ENCODE results near the gene WDR77. TPM values are rescaled to one million over a fixed set of nuclear protein-coding genes. Genes with fewer than 3 reads are reported as not detected.
A peak's percentile ranks its signal among the peaks of the same experiment; 100 is the strongest.

Gene WDR77
- total and polyA plus RNA-seq, 2 of the 13 experiments (the other 11 are each of a cell fraction or from before 2014, with no cell fraction given) = 90.6 to 108 TPM

DNA sequence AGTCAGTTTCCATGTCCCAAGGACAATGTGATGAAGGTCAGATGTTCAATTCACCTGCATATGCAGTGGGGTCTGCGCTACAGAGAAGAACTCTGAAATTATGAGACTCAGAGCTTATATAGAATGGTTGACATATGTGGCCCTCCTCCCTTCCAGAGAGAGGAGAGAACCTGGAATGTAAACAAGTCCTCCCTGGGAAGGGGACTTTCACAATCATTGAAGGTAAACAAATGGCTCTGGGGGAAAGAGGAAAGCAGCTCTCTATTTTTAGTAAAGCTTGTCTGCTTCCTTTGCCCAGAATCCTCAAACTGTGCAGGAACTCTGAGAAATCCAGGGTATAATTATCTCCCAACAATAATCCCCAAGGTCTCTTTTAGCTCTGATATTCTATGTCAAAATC lies 31.3 kb downstream of the WDR77 start (continued):
- TF ChIP-seq LRRFIP1 (CRISPR knock-in tag; conservative IDR thresholded peaks at IDR 0.05) = no peak
- TF ChIP-seq ZKSCAN5 (CRISPR knock-in tag; IDR thresholded peaks at IDR 0.05) = no peak
- TF ChIP-seq ZNF484 (CRISPR knock-in tag; IDR thresholded peaks at IDR 0.05; ENCODE audit: borderline replicate concordance, low read depth) = no peak
- TF ChIP-seq ARID4A (CRISPR knock-in tag; IDR thresholded peaks at IDR 0.05; ENCODE audit: borderline replicate concordance) = peak; percentile 44; the same call in 1 of the 2 replicates
- no peak for TF ChIP-seq NRL (CRISPR knock-in tag; IDR thresholded peaks at IDR 0.05; ENCODE audit: borderline replicate concordance)
- peak; percentile 78; the same call in 1 of the 2 replicates for TF ChIP-seq FOXA1 (IDR thresholded peaks at IDR 0.05)
- TF ChIP-seq FOXA1 (CRISPR knock-in tag; IDR thresholded peaks at IDR 0.05) = peak; percentile 96
- TF ChIP-seq SMAD1 (CRISPR knock-in tag; IDR thresholded peaks at IDR 0.05; ENCODE audit: borderline replicate concordance, low read depth) = no peak
- TF ChIP-seq GLI4 (CRISPR knock-in tag; IDR thresholded peaks at IDR 0.05; ENCODE audit: borderline replicate concordance) = no peak
- TF ChIP-seq SMARCE1 (IDR thresholded peaks at IDR 0.05; ENCODE audit: borderline replicate concordance) = no peak
- TF ChIP-seq CENPT (CRISPR knock-in tag; IDR thresholded peaks at IDR 0.05; ENCODE audit: low read depth) = no peak
- no peak for TF ChIP-seq ZNF280B (CRISPR knock-in tag; IDR thresholded peaks at IDR 0.05; ENCODE audit: borderline replicate concordance)
- TF ChIP-seq REXO4 (CRISPR knock-in tag; IDR thresholded peaks at IDR 0.05; ENCODE audit: borderline replicate concordance) = no peak
- TF ChIP-seq ZNF710 (CRISPR knock-in tag; IDR thresholded peaks at IDR 0.05; ENCODE audit: borderline replicate concordance) = peak; percentile 44; the same call in 1 of the 2 replicates
- TF ChIP-seq FOXJ3 (CRISPR knock-in tag; IDR thresholded peaks at IDR 0.05; ENCODE audit: borderline replicate concordance) = peak; percentile 78; the same call in 1 of the 2 replicates
- no peak for TF ChIP-seq HOXA5 (CRISPR knock-in tag; IDR thresholded peaks at IDR 0.05)
- no peak for TF ChIP-seq ATRX (CRISPR knock-in tag; IDR thresholded peaks at IDR 0.05; ENCODE audit: borderline replicate concordance)

Measured in HepG2 (cell line).